HCT116 (cell line): Measurements from ENCODE around the gene STARD3.

Experiments used
- CEBPB ChIP-seq: IDR thresholded peaks from 2 replicates; pipeline ENCODE4 v1.6.1; 2012; ENCODE audit warnings: low read depth
- CTCF ChIP-seq, 3 experiments: fragments of 200-600 bp in 1 of 3; sonication (generic) in 1 of 3; IDR thresholded peaks in 2 of 3; conservative IDR thresholded peaks in 1 of 3; 2 replicates each; pipeline ENCODE4 v1.5.1; 2012 to 2017; ENCODE audit warnings: low read depth in 2 of 3, low read length in 2 of 3, antibody characterized with exemption in 1 of 3, borderline replicate concordance in 1 of 3, control low read depth in 1 of 3, mild to moderate bottlenecking in 1 of 3, mixed read lengths in 1 of 3, mixed run types in 1 of 3, moderate library complexity in 1 of 3; ENCODE audit not compliant: insufficient read depth in 1 of 3
- EZH2 ChIP-seq: fragments of 200-600 bp; sonication (generic); IDR thresholded peaks from 2 replicates; pipeline ENCODE4 v1.6.1; 2017; ENCODE audit warnings: antibody characterized with exemption, mixed run types
- MAX ChIP-seq: IDR thresholded peaks from 2 replicates; pipeline ENCODE4 v1.6.1; 2012
- POLR2A ChIP-seq: IDR thresholded peaks from 2 replicates; pipeline ENCODE4 v1.7.0; 2011; ENCODE audit warnings: borderline replicate concordance; ENCODE audit not compliant: insufficient read depth, insufficient read length; ENCODE audit errors: extremely low read depth
- POLR2AphosphoS5 ChIP-seq: IDR thresholded peaks from 2 replicates; pipeline ENCODE4 v1.6.1; 2011; ENCODE audit warnings: mild to moderate bottlenecking, low read depth, low read length, moderate library complexity
- RAD21 ChIP-seq: IDR thresholded peaks from 2 replicates; pipeline ENCODE4 v1.6.1; 2012; ENCODE audit warnings: low read depth, mild to moderate bottlenecking
- REST ChIP-seq: IDR thresholded peaks from 2 replicates; pipeline ENCODE4 v1.6.1; 2012; ENCODE audit warnings: low read depth
- SP1 ChIP-seq: IDR thresholded peaks from 2 replicates; pipeline ENCODE4 v1.6.1; 2012; ENCODE audit warnings: low read depth
- YY1 ChIP-seq: IDR thresholded peaks from 2 replicates; pipeline ENCODE4 v1.6.1; 2011; ENCODE audit warnings: low read length, low read depth, moderate library complexity, mild to moderate bottlenecking; ENCODE audit not compliant: insufficient replicate concordance; ENCODE audit errors: extremely low read depth
- TF ChIP-seq, protein P1 (sequence below): IDR thresholded peaks from 2 replicates; pipeline ENCODE4 v1.6.1; 2011; ENCODE audit warnings: mild to moderate bottlenecking, low read length, moderate library complexity; ENCODE audit not compliant: insufficient replicate concordance; ENCODE audit errors: extremely low read depth

- TF ChIP-seq POLR2A (no peak), CTCF (IDR thresholded peaks at IDR 0.05 in 2 of 3, conservative IDR thresholded peaks at IDR 0.05 in 1 of 3; ENCODE audit: borderline replicate concordance in 1 of 3, insufficient read depth in 1 of 3, low read depth in 2 of 3, low read length in 2 of 3) (no peak), EZH2 (no peak), REST (no peak), POLR2AphosphoS5 (no peak), MAX (no peak), CEBPB (no peak), RAD21 (no peak), SP1 (no peak), YY1 (no peak)
- TF ChIP-seq, protein P1, sequence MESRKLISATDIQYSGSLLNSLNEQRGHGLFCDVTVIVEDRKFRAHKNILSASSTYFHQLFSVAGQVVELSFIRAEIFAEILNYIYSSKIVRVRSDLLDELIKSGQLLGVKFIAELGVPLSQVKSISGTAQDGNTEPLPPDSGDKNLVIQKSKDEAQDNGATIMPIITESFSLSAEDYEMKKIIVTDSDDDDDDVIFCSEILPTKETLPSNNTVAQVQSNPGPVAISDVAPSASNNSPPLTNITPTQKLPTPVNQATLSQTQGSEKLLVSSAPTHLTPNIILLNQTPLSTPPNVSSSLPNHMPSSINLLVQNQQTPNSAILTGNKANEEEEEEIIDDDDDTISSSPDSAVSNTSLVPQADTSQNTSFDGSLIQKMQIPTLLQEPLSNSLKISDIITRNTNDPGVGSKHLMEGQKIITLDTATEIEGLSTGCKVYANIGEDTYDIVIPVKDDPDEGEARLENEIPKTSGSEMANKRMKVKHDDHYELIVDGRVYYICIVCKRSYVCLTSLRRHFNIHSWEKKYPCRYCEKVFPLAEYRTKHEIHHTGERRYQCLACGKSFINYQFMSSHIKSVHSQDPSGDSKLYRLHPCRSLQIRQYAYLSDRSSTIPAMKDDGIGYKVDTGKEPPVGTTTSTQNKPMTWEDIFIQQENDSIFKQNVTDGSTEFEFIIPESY: no peak
Observed at GRCh38 chr17:39618956-39619785, 17.8 kb upstream of the STARD3 start.
